Hepatocyte (in vitro differentiated cells): Measurements from ENCODE around the gene PAX3.

ENCODE experiments used
- CTCF ChIP-seq: fragments of 200-600 bp; sonication (generic); IDR thresholded peaks from 2 replicates; pipeline ENCODE4 v1.5.1; 2016; ENCODE audit warnings: antibody characterized with exemption, mild to moderate bottlenecking; ENCODE audit not compliant: poor library complexity
- EZH2phosphoT487 ChIP-seq: fragments of 200-600 bp; sonication (generic); IDR thresholded peaks from one replicate; pipeline ENCODE4 v1.6.1; 2018; ENCODE audit warnings: antibody characterized with exemption, mild to moderate bottlenecking, low read depth, moderate library complexity; ENCODE audit not compliant: unreplicated experiment, severe bottlenecking

GRCh38 chr2:222290401-222290735, 8.4 kb downstream of the PAX3 start:
- TF ChIP-seq CTCF (no peak), EZH2phosphoT487 (peak; percentile 91)
